H9 (cell line): ENCODE measurements around the gene CARHSP1. TPM values are rescaled to one million over a fixed set of nuclear protein-coding genes. Genes with fewer than 3 reads are reported as not detected.

Experiments used
- DNase-seq: peaks from one replicate; pipeline ENCODE4 v3.0.0-alpha.2; 2017
- H2AFZ ChIP-seq: one replicate; pipeline ENCODE4 v1.6.1; 2013; ENCODE audit warnings: mild to moderate bottlenecking, low read length, control low read depth, moderate library complexity
- H2AK5ac ChIP-seq: 2 replicates; pipeline ENCODE4 v1.6.1; 2013; ENCODE audit warnings: low read length, control low read depth, mixed read lengths; ENCODE audit not compliant: insufficient read length
- H2BK120ac ChIP-seq: one replicate; pipeline ENCODE4 v1.6.1; 2013; ENCODE audit warnings: low read depth, mild to moderate bottlenecking, low read length, control low read depth, inconsistent platforms; ENCODE audit not compliant: poor library complexity, severe bottlenecking
- H2BK12ac ChIP-seq: 2 replicates; pipeline ENCODE4 v1.6.1; 2013; ENCODE audit warnings: low read length, control low read depth, mixed read lengths, low read depth; ENCODE audit not compliant: insufficient read length
- H2BK15ac ChIP-seq: 2 replicates; pipeline ENCODE4 v1.6.1; 2013; ENCODE audit warnings: low read depth, low read length, control low read depth
- H2BK20ac ChIP-seq: one replicate; pipeline ENCODE4 v1.6.1; 2013; ENCODE audit warnings: low read depth, mild to moderate bottlenecking, low read length, control low read depth, inconsistent platforms; ENCODE audit not compliant: poor library complexity, severe bottlenecking
- H2BK5ac ChIP-seq: 2 replicates; pipeline ENCODE4 v1.6.1; 2013; ENCODE audit warnings: low read length, control low read depth, mixed read lengths; ENCODE audit not compliant: insufficient read length
- H3K14ac ChIP-seq: 2 replicates; pipeline ENCODE4 v1.6.1; 2013; ENCODE audit warnings: low read length, control low read depth; ENCODE audit not compliant: insufficient read depth
- H3K18ac ChIP-seq: 2 replicates; pipeline ENCODE4 v1.6.1; 2013; ENCODE audit warnings: low read depth, mild to moderate bottlenecking, mixed read lengths, low read length, control low read depth; ENCODE audit not compliant: insufficient read length
- H3K23ac ChIP-seq: 2 replicates; pipeline ENCODE4 v1.6.1; 2013; ENCODE audit warnings: low read length, control low read depth, mixed read lengths, low read depth; ENCODE audit not compliant: insufficient read length
- H3K23me2 ChIP-seq: 2 replicates; pipeline ENCODE4 v1.6.1; 2013; ENCODE audit warnings: low read depth, mild to moderate bottlenecking, mixed read lengths, low read length, control low read depth; ENCODE audit not compliant: insufficient read length, poor library complexity, severe bottlenecking
- H3K27ac ChIP-seq: 2 replicates; pipeline ENCODE4 v1.5.1; 2013; ENCODE audit warnings: low read length, control low read depth, mixed read lengths, low read depth; ENCODE audit not compliant: insufficient read length
- H3K27me3 ChIP-seq: 2 replicates; pipeline ENCODE4 v1.6.1; 2013; ENCODE audit warnings: low read length, control low read depth, inconsistent platforms; ENCODE audit not compliant: insufficient read depth
- H3K4ac ChIP-seq: 2 replicates; pipeline ENCODE4 v1.6.1; 2013; ENCODE audit warnings: low read depth, mild to moderate bottlenecking, control low read depth, inconsistent platforms, low read length, moderate library complexity
- H3K4me1 ChIP-seq: 2 replicates; pipeline ENCODE4 v1.6.1; 2013; ENCODE audit warnings: low read length, control low read depth, inconsistent platforms; ENCODE audit not compliant: insufficient read depth
- H3K4me2 ChIP-seq: 2 replicates; pipeline ENCODE4 v1.6.1; 2013; ENCODE audit warnings: low read length, control low read depth, mixed read lengths; ENCODE audit not compliant: insufficient read length, insufficient read depth
- H3K56ac ChIP-seq: 2 replicates; pipeline ENCODE4 v1.6.1; 2013; ENCODE audit warnings: low read depth, mild to moderate bottlenecking, mixed read lengths, low read length, control low read depth; ENCODE audit not compliant: insufficient read length
- H3K79me1 ChIP-seq: 2 replicates; pipeline ENCODE4 v1.6.1; 2013; ENCODE audit warnings: low read depth, mild to moderate bottlenecking, moderate library complexity, low read length, control low read depth, inconsistent platforms; ENCODE audit not compliant: insufficient read depth, poor library complexity, severe bottlenecking
- H3K79me2 ChIP-seq: 2 replicates; pipeline ENCODE4 v1.6.1; 2013; ENCODE audit warnings: low read length, control low read depth, inconsistent platforms; ENCODE audit not compliant: insufficient read depth
- H3K9ac ChIP-seq: 2 replicates; pipeline ENCODE4 v1.6.1; 2013; ENCODE audit warnings: low read length, control low read depth, mixed read lengths; ENCODE audit not compliant: insufficient read length; ENCODE audit errors: extremely low read depth
- H3K9me3 ChIP-seq: one replicate; pipeline ENCODE4 v1.6.1; 2013; ENCODE audit warnings: low read depth, low read length, inconsistent platforms; ENCODE audit not compliant: control insufficient read depth
- H3T11ph ChIP-seq: one replicate; pipeline ENCODE4 v1.6.1; 2013; ENCODE audit warnings: mild to moderate bottlenecking, low read length, control low read depth, inconsistent platforms
- H4K20me1 ChIP-seq: one replicate; pipeline ENCODE4 v1.6.1; 2013; ENCODE audit not compliant: control insufficient read depth, insufficient read length, insufficient read depth
- H4K5ac ChIP-seq: 2 replicates; pipeline ENCODE4 v1.6.1; 2013; ENCODE audit warnings: low read depth, mild to moderate bottlenecking, mixed read lengths, low read length, control low read depth; ENCODE audit not compliant: insufficient read length
- H4K8ac ChIP-seq: replicated peaks from 2 replicates; pipeline ENCODE4 v1.6.1; 2013; ENCODE audit warnings: low read length, control low read depth, mixed read lengths, low read depth; ENCODE audit not compliant: insufficient read length
- H4K91ac ChIP-seq: 2 replicates; pipeline ENCODE4 v1.6.1; 2013; ENCODE audit warnings: low read depth, mild to moderate bottlenecking, moderate library complexity, mixed read lengths, low read length, control low read depth; ENCODE audit not compliant: insufficient read length
- H3K27ac Mint-ChIP-seq, 3 experiments: 2 replicates in 2 of 3; 3 replicates in 1 of 3; pipeline ENCODE4 v1.8.0; 2020 to 2021; ENCODE audit warnings: mixed read lengths in 3 of 3, mild to moderate bottlenecking in 1 of 3, moderate library complexity in 1 of 3
- H3K27me3 Mint-ChIP-seq: 2 replicates; pipeline ENCODE4 v1.8.0; 2021; ENCODE audit warnings: low read depth, mild to moderate bottlenecking, moderate library complexity, mixed read lengths
- H3K36me3 Mint-ChIP-seq, 3 experiments: 2 replicates in 2 of 3; 3 replicates in 1 of 3; pipeline ENCODE4 v1.8.0; 2020 to 2021; ENCODE audit warnings: low read depth in 3 of 3, mixed read lengths in 3 of 3; ENCODE audit not compliant: insufficient read depth in 1 of 3
- H3K4me1 Mint-ChIP-seq, 2 experiments: 2 replicates each; pipeline ENCODE4 v1.8.0; 2020; ENCODE audit warnings: mixed read lengths in 2 of 2
- H3K4me3 Mint-ChIP-seq, 2 experiments: 2 replicates in 1 of 2; 3 replicates in 1 of 2; pipeline ENCODE4 v1.8.0; 2020 to 2021; ENCODE audit warnings: mild to moderate bottlenecking in 2 of 2, mixed read lengths in 2 of 2, moderate library complexity in 1 of 2
- H3K9me3 Mint-ChIP-seq, 2 experiments: 2 replicates in 1 of 2; 3 replicates in 1 of 2; pipeline ENCODE4 v1.8.0; 2020; ENCODE audit warnings: mild to moderate bottlenecking in 2 of 2, mixed read lengths in 2 of 2, moderate library complexity in 1 of 2
- WGBS: extraction: QIAGEN DNeasy Blood & Tissue Kit; methylation state at CpG from one replicate; pipeline ENCODE4 v1.1.7; 2013; ENCODE audit warnings: missing lambda C conversion rate, low lambda C conversion rate, mixed read lengths; ENCODE audit not compliant: insufficient read length; ENCODE audit errors: extremely low coverage; 5-methylcytosine and 5-hydroxymethylcytosine counted together
- total RNA-seq: library from RNA; stranded (reverse); gene quantifications from 2 replicates; pipeline ENCODE4 v1.2.1, GENCODE V29; 2021
- TF ChIP-seq, protein P1 (sequence below): fragments of 200-600 bp; sonication (generic); conservative IDR thresholded peaks from 3 replicates; pipeline ENCODE4 v1.8.0; 2021; ENCODE audit warnings: antibody characterized with exemption, mild to moderate bottlenecking

The CARHSP1 gene
- total RNA-seq, 1 experiment from 2014 or later: 194 TPM

GRCh38 chr16:8910811-8911210 is 42.0 kb upstream of the CARHSP1 start:
- Histone ChIP-seq H3K4ac (no peak overlapping the region), H2BK15ac (no peak overlapping the region), H3K79me2 (peaks cover 3% of the 10 kb centered on the region; the same call in 1 of the 2 replicates), H4K5ac (no peak overlapping the region), H4K91ac (no peak overlapping the region), H2BK5ac (no peak overlapping the region), H2AFZ (no peak overlapping the region), H4K8ac (no peak overlapping the region), H3K14ac (no peak overlapping the region), H2BK12ac (no peak overlapping the region), H3K23me2 (no peaks in the 10 kb centered on the region), H2BK20ac (no peak overlapping the region), H2BK120ac (no peak overlapping the region), H3K27me3 (no peaks in the 10 kb centered on the region), H3T11ph (no peak overlapping the region), H3K9me3 (no peaks in the 10 kb centered on the region), H3K56ac (no peak overlapping the region), H4K20me1 (no peaks in the 10 kb centered on the region), H3K27ac (no peak overlapping the region), H3K79me1 (peaks cover 5% of the 10 kb centered on the region), H3K9ac (no peak overlapping the region), H3K4me2 (no peak overlapping the region), H3K18ac (no peak overlapping the region), H3K4me1 (no peaks in the 10 kb centered on the region), H3K23ac (no peak overlapping the region), H2AK5ac (no peak overlapping the region)
- Mint-ChIP-seq H3K9me3 (no peaks in the 10 kb centered on the region), H3K4me3 (no peak overlapping the region), H3K4me1 (peaks cover 16 to 20% of the 10 kb centered on the region in 2 experiments), H3K27me3 (no peaks in the 10 kb centered on the region), H3K36me3 (peaks cover 56 to 87% (median 75%) of the 10 kb centered on the region in 3 experiments; a peak in 6 of 7 replicates), H3K27ac (peak overlapping the region; percentile 55 to 92 (median 88); a peak in 3 of 7 replicates)
- no CpG with 5 or more reads among the region's 1 CpG for WGBS
- DNase-seq: no peak
- TF ChIP-seq, protein P1, sequence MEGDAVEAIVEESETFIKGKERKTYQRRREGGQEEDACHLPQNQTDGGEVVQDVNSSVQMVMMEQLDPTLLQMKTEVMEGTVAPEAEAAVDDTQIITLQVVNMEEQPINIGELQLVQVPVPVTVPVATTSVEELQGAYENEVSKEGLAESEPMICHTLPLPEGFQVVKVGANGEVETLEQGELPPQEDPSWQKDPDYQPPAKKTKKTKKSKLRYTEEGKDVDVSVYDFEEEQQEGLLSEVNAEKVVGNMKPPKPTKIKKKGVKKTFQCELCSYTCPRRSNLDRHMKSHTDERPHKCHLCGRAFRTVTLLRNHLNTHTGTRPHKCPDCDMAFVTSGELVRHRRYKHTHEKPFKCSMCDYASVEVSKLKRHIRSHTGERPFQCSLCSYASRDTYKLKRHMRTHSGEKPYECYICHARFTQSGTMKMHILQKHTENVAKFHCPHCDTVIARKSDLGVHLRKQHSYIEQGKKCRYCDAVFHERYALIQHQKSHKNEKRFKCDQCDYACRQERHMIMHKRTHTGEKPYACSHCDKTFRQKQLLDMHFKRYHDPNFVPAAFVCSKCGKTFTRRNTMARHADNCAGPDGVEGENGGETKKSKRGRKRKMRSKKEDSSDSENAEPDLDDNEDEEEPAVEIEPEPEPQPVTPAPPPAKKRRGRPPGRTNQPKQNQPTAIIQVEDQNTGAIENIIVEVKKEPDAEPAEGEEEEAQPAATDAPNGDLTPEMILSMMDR: no peak
